Measurements from ENCODE around the gene SETD2.

GRCh38 chr3:46971151-46971550 lies 192.8 kb downstream of the SETD2 start:
- TF ChIP-seq POLR2A (IDR thresholded peaks at IDR 0.05) (no peak), CTCF (IDR thresholded peaks at IDR 0.05) (no peak), EP300 (IDR thresholded peaks at IDR 0.05) (no peak)

Data from stomach (tissue), 4 donors.